ENCODE data around the gene MTMR3.
"Not testable (repeated sequence)": the region's sequence is repeated elsewhere in the genome, so short reads cannot be mapped to it uniquely, and the experiment has no call there.

Gene MTMR3

GRCh38 chr22:30031328-30031727, 148.4 kb downstream of the MTMR3 start:
- DNase-seq, result no peak

GRCh38 chr22:30031764-30032455, 148.9 kb downstream of the MTMR3 start:
- DNase-seq, result no peak

- DNase-seq, result no peak
These were observed 150.2 kb downstream of the MTMR3 start for GRCh38 chr22:30033137-30033536.

GRCh38 chr22:30033901-30034300, 150.9 kb downstream of the MTMR3 start:
- no peak for DNase-seq

GRCh38 chr22:30036656-30037055, 153.7 kb downstream of the MTMR3 start:
- DNase-seq, result no peak

GRCh38 chr22:30038219-30038618, 155.2 kb downstream of the MTMR3 start:
- no peak for DNase-seq

- DNase-seq, result no peak
These were observed 157.7 kb downstream of the MTMR3 start for GRCh38 chr22:30040499-30041260.

- no peak for DNase-seq
These were observed 158.5 kb downstream of the MTMR3 start for GRCh38 chr22:30041475-30041874.

- no peak for DNase-seq
These were observed 158.9 kb downstream of the MTMR3 start for GRCh38 chr22:30041881-30042280.

- DNase-seq, result no peak
These were observed 160.2 kb downstream of the MTMR3 start for GRCh38 chr22:30043161-30043560.

GRCh38 chr22:30044369-30044768, 161.4 kb downstream of the MTMR3 start:
- no peak for DNase-seq

GRCh38 chr22:30044881-30045493, 162.0 kb downstream of the MTMR3 start:
- DNase-seq, result no peak

GRCh38 chr22:30045494-30045887, 162.5 kb downstream of the MTMR3 start:
- no peak for DNase-seq

GRCh38 chr22:30045901-30046715, 163.1 kb downstream of the MTMR3 start:
- no peak for DNase-seq

GRCh38 chr22:30046716-30047363, 163.9 kb downstream of the MTMR3 start:
- no peak for DNase-seq

- DNase-seq, result no peak
These were observed 164.4 kb downstream of the MTMR3 start for GRCh38 chr22:30047364-30047738.

GRCh38 chr22:30048681-30049080, 165.7 kb downstream of the MTMR3 start:
- no peak for DNase-seq

GRCh38 chr22:30054067-30054763, 171.2 kb downstream of the MTMR3 start:
- no peak for DNase-seq

- DNase-seq, result no peak
These were observed 171.7 kb downstream of the MTMR3 start for GRCh38 chr22:30054764-30055069.

- DNase-seq, result no peak
These were observed 173.0 kb downstream of the MTMR3 start for GRCh38 chr22:30056015-30056414.

GRCh38 chr22:30057375-30057774, 174.4 kb downstream of the MTMR3 start:
- no peak for DNase-seq

- not testable (repeated sequence) for DNase-seq
These were observed 176.5 kb downstream of the MTMR3 start for GRCh38 chr22:30059346-30060020.
